Stimulated activated CD4-positive, alpha-beta T cell treated with anti-CD3 and anti-CD28 coated beads, Interleukin-1b, Interleukin-23, amount 100 ng/mL, for 4 hours (primary cell): ENCODE measurements around the gene C12orf75.
"Not testable (repeated sequence)": the region's sequence is repeated elsewhere in the genome, so short reads cannot be mapped to it uniquely, and the experiment has no call there.

Experiments used
- DNase-seq, 2 donors: peaks; one replicate each; pipeline ENCODE4 v3.0.0-alpha.2; 2020; ENCODE audit warnings: low read depth in 2 of 2

The C12orf75 gene

DNA sequence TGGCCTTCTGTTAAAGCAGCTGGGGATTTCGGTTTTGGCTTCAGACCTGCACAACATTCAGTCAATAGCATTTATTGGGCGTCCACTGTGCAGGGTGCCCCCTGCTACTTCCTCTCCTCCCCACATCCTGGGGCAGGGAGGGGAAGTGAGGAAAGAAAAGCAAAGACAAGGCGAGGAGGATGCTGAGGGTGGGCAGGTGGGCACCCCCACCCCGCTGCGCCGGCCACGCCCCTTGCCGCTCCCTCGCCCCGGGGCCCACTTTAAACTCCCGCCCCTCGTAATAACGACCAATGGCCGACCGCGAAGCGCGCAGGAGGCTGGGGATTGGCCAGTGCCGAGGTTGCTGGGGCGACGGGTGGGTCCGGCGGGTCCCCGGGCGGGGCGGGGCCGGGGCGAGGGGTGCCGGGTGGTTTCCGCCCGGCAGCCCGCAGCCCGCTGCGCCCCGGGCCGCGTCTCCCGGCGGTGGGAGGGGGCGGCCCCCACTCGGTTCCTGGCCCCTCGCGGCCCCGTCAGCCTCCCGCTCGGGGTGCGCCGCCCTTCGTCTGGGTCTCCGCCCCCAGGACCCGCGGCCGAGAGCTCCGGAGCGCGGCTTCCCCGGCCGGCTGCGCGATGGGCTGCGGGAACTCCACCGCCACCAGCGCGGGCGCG is at the start of gene C12orf75:
Gene C12orf75 (plus strand): TSS at position 409 of the 648 bp plus-strand sequence. CDS start 201 bp downstream, at position 610.
- peak; percentile 68 to 76 for DNase-seq

DNA sequence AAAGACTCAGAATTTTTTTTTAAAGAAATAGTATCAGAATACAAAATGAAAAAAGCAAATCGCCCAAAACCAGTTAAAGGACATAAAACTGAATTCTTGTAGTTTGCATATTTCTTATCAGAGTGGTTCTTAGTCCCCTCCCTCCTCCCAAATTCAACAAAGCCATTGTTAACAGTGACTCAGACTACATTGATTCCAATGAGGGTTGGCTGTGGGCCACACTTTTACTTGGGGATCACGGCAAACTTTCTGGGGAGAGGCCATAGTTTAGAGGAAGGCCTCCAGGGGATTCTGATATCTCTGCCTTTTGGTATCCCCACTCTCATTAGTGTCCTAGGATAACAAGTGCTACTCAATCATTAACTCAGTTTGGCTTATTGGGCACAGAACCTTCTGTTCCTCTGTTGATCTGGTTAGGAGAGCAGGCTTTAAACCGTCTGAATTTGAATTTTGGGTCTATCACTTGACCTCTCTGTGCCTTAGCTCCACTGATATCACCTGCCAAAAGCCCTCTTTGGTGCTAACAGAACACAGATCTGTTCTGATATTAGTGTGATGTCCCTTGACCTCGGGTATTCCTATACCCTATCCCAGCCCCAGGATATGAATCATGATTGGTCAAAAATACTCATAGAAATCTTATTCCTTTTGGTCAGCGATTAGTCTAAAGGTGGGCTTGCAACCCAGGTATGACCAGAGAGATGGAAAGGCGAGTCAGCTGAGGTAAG is 49.4 kb upstream of the C12orf75 start:
- no peak for DNase-seq

DNA sequence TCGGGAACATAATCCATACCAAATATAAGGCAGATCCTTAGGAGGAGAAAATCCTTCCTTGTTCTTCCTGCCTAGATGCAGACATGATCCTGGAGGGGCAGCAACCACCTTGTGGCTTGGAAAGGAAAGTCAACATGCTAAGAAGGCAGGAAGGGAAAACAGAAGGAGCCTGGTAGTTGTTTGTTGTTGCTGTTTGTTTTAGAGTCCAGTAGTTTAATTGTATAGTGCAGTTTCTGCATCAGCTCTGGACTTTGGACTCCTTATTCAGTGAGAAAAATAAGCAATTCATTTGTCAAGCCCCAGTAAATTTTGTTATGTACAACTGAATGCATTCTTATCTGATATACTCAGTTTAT is 48.8 kb upstream of the C12orf75 start:
- no peak for DNase-seq

DNA sequence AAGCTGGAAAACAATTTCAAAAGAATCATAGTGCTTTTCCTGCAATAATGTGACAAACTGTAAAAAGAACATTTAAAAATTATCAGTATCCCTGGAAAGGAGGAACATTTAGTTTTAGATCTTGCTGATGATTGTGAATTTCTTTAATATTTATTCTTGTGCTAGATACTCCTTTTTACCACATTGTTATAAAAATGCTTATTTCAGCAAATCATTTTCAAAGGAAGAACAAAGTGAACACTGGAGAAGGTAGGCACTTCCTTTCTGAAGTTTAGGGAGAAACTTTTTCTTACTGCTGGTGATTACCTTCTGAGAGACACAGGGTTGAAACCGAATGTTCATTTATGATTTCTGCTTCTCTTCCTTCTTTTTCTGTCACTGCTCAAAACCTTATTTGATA is 45.1 kb upstream of the C12orf75 start:
- DNase-seq, result no peak

DNA sequence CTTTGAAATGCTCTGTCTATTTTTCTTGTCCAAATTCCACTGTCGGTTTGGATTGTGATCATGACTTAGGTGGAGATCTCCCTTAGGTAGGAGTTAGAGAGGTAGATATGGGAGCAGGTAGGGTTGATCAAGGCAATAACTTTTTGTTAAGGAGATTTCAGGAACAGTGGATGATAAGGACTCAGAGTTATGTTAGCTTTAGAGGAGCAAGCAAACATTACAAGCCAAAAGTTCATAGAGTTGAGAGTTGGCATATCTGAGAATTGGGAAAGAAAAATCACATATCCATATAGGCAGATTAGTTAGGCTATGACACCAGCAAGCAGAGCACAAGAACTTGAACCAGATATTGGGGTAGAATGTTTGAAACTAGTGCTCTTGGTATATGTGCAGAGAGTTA is 43.1 kb upstream of the C12orf75 start:
- DNase-seq, result no peak

DNA sequence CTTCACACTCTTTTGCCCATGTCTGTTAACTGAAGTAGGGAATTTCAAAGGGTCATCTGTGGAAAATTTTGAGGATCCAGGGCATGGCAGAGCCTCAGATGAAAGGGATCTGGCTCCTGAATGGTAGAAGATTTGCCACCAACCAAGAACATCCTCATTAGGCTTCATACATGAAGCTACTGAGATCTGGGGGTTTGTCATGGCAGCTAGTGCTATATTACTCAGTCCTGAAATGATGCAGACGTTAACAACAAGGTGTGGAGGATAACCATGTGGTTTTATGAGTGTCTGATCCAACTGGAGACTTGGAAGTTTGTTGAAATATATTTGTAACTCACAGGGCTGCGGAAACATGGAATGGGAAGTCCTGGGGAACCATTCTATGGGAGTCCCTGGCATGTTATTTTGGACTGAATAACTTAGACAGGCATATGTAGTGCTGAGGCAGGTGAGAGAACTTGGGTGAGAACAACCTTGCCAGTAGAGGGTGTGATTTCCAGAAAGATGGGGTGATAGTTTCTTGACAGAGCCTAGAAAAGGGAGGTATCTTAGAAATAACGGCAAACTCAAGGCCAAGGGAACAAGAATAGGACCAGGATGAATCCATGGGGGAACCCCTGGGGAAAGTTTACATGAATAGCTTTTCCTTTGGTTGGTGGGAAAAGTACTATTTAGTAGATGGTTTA is 42.0 kb upstream of the C12orf75 start:
- no peak for DNase-seq

DNA sequence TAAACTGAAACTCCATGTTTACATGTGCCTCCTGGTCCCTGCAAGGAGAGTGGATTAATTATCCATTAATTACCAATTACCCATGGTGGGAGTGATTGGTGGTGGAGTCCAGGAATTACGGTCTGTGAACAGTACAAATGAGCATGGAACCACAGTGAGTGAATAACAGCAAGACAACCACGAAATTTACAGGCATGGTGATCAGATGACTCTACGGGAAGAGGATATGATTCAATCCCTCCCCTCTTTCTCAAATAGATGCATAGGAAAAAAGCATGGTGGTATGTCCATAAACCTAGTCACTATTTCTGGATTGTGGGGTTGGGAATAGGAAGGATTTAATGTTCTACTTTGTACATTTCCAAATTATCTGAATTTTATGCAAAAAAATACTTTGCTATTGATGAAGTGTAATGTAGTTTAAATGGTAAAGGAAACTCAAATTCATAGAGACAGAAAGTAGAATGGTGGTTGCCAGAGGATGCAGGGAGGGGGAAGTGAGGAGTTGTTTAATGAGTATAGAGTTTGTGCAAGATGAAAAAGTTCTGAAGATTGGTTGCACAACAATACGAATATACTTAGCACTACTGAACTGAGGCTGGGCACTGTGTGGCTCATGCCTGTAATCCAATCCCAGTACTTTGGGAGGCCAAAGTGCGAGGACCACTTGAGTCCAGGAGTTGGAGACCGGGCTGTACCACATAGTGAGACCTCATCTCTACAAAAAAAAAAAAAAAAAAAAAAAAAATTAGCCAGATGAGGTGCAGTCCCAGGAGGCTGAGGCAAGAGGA is 41.2 kb upstream of the C12orf75 start:
- no peak for DNase-seq

DNA sequence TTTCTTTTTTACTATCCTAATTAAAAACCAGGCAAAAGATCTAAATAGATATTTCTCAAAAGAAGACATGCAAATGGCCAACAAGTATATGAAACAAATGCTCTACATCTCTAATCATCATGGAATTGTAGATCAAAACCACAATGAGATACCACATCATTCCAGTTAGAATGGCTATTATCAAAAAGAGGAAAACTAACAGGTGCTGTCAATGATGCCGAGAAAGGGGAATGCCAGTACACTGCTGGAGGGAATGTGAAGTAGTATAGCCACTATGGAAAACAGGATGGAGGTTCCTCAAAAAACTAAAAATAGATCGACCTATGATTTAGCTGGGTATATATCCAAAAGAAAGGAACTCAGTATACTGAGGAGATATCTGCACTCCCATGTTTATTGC is 39.0 kb upstream of the C12orf75 start:
- no peak for DNase-seq

DNA sequence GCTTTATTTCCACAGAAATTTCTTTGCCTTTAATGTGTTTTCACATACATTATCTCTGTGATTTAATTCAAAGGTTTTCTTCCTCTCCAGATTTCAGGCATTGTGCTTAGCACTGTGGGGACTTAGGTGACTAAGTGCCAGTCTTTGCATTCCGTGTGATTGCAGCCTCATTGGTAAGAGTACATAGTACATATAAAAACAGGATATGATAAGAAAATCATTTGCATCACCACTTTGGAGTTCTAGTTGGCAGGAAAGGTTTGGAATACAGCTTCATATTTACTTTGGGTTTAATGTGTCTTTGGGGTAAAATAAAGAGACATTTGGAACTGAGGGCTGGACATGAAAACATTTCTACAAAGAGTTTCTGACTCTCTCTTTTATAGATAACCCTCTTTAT is 37.8 kb upstream of the C12orf75 start:
- no peak for DNase-seq

DNA sequence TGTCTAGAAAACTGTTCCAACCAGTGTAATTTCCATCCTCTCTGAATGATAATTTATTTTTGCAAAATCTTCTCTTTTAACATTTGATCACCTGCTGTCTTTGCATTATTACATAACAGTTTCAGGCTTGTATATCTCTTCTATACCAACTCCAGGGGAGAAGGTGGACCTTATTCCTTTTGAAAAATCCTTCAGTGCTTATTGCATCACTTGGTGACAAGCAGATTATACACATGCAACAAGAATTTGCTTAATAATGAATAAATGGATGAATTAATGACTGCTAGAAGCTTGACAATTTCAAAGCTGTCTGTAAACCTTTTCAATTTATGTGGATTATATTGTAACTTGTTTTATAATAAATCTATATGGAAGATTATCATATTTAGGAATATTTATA is 37.3 kb upstream of the C12orf75 start:
- DNase-seq, result no peak

DNA sequence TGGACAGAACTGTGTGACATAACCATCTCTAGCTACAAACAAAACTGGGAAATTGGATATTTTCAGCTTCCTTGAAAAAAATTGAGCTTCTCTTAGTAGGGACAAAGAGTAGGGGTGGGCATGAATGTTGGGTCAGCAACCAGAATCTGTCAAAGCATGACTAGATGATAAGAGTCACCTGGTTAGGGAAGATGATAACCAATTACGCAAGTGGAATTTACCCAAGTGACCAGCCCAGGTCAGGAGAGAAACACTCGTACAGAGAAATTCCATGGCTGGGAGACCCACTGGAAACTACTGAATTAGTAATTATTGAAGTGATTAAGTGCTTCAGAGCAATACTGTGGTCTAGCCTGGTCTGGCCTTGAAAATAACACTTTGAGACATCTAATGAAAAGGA is 36.3 kb upstream of the C12orf75 start:
- no peak for DNase-seq

DNA sequence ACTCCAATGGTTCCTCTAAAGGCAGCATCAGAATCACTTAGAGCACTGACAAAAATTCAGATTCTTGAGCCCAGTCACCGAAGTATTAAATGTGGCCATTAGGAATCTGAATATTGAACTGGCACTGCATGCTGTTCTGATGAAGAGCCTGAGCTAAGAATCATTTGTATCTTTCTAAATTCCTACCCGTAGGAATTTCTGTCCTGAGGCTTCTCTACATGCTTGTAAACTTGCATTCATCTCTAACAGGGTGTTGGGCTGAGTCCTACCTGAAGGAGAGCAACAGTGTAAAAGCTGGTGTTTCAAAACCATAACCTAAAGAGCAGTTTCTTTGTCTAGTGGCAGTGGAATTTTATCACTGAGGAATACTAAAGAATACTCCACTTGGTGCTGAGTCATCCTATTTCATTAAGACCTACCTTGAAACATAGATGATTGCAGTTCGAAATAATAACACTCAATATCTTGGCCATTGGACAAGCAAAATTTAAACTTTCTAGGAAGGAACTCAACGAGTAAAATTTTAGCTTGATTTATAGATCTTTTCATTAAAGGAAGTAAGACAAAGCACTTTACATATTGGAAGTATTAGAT is 35.5 kb upstream of the C12orf75 start:
- DNase-seq, result no peak

DNA sequence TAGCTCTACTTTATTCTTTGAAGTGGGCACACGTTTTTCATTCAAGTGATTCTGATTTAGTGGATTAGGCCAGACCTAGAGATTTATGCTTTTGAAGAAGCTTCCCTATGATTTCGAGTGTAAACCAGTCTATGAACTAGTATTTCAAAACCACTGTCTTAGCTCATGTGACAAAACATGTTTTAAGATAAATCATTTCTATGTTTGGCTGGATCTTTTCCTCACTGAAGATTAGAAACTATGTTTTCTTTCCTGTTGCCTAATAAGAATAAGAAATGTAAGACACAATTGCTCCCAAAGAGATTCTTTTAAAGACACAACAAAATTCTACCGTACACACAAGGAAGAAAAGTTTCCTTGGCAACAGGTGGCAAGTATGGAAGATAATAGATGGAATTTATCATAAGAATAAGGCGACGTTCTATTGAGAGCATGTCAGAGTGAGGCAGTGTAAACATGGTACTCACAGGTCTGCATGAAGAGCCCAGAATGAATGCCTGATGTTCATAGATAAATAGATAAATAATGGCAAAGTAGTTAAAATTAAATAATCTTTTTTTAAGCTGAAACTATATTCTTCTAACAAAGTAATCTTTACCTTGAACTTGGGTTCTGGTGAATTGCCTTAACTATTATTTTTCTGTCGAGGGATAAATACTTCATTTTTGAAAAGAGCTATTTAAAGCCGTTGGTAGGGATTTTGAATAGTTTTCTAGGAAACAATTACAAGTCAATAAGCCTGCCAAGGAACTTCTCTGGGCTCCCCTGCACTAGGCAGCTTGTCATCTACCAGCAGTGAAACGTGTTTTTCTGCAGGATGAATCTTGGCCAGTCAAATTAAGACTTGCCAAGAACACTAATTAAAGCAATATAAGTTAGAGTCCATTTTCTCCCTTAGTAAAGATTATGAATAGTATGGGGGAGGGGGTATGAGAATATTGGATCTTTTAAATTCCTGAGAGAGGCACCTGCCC is 34.1 kb upstream of the C12orf75 start:
- no peak for DNase-seq

DNA sequence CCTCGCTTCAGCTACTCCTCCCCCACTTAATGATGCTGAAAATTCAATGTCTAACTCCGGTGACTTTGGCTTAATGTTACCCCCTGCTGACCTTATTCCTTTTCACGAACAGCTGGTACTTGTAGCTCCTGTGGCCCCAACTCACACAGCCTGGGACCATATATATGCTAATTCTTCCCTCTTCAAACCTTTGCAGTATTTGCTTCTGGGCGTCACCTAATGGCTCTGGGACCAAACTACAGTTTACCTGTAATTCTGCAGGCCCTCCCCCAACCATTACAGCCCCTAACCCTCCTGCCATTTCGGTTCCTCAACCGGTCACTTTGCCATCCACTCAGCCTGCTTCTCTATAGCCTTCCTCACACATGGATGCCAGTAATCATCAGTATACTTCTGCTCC is 29.6 kb upstream of the C12orf75 start:
- DNase-seq, result no peak

DNA sequence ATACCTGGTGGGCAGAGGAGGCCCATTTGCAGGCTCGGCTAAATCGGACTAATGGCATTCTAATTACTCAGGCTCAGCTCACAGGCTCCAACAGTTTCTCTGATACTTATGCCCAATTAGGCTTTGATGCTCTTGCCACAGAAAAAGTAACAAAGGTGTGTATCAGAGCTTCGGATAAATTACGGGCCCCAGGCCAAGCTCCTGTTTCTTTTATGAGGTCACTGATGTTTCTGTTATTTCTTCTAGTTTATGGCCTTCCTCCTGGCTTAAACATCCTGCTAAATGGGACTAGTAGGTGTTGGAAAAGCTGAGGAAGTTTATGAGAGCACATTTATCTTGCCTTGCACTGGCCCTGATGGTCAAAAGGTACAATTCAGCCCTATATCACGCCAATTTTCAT is 28.8 kb upstream of the C12orf75 start:
- DNase-seq, result no peak

DNA sequence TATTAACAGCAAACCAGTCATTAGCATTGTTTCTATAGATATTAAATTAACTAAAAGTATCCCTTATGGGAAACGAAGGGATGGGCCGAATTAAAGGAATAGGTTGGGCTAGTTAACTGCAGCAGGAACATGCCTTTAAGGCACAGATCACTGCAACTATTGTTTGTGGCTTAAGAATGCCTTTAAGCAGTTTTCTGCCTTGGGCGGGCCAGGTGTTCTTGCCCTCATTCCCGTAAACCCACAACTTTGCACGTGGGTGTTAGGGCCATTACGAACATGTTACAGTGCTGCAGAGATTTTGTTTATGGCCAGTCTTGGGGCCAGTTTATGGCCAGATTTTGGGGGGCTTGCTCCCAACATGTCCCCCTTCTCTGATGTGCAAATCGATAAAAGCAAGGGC is 27.5 kb upstream of the C12orf75 start:
- DNase-seq, result not testable (repeated sequence)

DNA sequence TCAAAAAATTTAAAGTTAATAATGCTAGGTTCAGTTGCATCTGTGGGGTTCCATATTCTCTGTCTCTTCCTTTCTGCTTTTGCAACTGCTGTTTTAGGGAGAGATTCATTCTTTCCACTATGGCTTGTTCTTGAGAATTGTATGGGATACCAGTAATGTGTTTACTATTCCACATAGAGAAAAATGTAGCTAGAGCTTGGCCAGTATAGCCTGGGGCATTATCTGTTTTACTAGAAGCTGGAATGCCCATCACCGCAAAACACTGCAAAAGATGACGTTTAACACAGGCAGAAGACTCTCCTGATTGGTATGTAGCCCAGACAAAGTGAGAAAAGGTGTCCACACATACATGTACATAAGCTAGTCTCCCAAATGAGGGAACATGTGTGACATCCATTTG is 25.9 kb upstream of the C12orf75 start:
- not testable (repeated sequence) for DNase-seq

DNA sequence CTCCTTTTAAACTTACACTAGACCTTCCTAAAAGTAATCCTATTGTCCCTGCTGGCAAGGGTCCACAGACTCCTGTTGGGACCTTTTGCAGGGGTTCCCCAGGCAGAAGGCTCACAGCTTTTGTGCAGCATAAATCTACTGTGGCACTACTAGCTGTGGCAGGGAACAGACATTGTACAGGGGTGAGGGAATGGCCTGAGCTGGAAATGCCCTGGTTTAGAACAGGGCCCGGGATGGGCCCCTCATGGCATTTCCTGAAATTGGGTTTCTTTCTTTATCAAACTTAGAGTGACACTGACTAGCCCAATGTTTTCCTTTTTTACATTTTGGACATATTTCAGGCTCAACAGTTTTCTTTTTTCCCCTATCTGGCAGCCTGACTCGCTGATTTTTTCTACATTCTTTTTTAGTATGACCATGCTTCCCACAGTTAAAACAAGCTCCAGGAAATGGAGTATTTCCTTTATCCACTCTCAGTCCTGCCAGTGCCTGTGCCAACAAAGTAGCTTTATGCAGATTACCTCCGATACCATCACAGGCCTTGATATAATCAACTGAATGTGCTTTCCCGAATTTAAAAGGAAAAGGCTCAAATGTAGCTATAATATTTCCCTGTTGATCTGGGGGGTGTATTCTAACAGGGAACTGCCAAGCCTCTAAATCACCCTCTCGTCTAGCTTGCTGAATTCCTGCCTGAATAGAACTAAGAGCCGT is 22.7 kb upstream of the C12orf75 start:
- not testable (repeated sequence) for DNase-seq

DNA sequence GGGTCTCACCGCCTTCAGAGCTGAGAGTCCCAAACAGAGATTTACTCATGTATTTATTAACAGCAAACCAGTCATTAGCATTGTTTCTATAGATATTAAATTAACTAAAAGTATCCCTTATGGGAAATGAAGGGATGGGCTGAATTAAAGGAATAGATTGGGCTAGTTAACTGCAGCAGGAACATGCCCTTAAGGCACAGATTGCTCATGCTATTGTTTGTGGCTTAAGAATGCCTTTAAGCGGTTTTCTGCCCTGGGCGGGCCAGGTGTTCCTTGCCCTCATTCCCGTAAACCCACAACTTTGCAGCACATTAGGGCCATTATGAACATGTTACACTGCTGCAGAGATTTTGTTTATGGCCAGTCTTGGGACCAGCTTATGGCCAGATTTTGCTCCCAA is 21.7 kb upstream of the C12orf75 start:
- not testable (repeated sequence) for DNase-seq

DNA sequence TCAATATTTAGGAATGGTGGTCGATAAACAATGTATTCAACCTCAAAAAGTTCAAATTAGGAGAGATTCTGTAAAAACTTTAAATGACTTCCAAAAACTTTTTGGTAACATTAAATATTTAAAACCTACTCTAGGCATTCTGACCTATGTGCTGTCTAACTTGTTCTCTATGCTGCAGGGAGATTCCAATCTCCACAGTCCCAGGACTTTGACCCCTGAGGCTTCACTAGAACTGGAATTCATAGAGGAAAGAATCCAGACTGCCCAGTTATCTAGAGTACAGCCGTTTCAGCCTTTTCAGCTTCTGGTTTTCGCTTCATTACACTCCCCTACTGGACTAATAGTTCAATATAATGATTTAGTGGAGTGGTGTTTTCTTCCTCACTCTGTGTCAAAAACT is 21.1 kb upstream of the C12orf75 start:
- DNase-seq, result not testable (repeated sequence)
